OCI-M2 (cell line): ENCODE results near the gene TMEM132D.

Experiments used
- DNase-seq: peaks from one replicate; lab custom pipeline; 2025; ENCODE audit not compliant: unreplicated experiment; lab: John Stamatoyannopoulos, UW

Gene TMEM132D

DNA sequence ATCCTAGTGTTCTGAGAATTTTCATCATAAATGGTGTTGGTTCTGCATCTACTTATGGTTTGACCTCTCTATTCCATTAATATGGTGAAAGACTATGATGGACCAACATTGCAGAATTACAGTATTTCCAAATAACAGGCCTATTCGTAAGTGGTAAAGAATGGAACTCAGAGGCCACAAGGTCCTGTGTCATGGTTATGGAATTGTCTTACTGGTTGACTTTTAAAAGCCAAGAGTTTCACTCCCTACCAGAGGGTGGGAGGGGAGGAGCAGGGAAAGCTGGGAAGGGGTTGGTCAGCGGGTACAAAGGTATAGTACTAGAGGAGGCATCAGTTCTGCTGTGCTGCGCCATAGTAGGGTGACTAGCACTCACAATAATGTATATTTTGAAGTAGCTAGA, 153.4 kb downstream of the TMEM132D start:
- DNase-seq, result no peak

DNA sequence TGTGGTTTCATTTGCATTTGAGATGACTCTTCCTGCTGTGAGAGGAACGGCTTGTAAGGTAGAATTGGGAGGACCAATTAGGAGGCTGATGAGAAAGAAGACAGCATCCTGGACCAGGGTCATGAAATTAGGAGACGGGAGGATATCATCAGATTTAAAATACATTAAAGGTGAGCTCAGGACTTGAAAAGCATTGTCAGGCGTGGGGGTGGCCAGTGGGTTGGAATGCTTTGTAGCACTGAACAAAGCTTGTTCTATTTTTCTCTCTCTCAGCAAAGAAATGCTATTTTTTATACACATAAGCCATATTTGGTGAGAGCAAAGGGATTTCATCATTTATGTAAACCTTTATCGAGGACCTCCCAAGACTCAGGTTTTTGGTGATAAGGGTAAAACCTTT, 157.5 kb downstream of the TMEM132D start:
- DNase-seq, result no peak

DNA sequence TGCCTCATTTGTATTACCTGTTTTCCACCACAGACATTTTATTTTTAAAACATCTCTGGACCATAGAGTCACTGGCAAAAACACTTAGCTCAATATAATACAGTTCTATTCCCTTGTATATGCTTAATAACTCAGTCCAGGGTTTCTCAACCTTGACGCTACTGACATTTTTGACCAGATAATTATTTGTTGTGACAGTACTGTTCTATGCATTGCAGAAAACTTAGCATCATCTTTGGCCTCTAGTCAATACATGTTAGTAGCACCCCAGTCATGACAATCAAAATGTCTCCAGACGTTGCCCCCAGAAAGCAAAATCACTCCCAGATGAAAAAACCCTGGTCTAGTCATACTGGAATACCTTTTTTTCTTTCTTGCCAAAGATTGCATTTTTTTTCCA, 174.7 kb downstream of the TMEM132D start:
- no peak for DNase-seq

DNA sequence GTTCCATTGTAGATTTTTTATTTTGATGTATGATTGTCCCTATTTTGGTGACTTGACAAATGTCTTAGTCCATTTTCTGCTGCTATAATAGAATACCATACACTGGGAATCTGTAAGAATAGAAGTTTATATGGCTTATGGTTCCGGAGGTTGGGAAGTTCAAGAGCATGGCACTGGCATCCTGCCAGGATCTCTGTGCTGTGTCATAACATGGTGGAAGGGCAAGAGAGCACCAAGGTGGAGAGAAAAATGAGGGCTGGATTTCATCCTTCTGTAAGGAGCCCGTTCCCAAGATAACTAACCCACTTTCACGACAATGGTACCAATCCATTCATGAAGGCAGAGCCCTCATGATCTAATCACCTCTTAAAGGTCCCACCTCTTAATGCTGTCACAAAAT, 176.7 kb downstream of the TMEM132D start:
- DNase-seq, result no peak

DNA sequence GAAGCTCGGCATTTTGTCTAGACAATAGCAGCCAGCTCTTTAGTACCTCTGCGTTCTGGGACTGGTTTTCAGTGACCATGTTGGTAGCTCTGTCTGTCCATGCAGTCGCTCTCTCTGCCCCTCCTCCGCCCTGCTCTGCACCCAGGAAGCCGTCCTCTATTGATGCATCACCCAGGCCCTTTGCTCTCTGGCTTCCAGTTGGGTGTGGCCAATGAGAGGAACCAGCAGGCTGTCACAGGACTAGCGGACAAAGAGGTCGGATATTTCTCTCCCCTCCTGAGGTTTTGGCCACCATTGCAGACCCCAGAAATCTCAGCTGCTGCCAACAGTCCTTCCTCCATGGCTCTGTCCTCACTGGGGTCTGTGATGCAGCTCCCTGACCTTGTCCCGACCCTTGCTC, 180.6 kb downstream of the TMEM132D start:
- no peak for DNase-seq

- DNase-seq, result no peak
Observed at GRCh38 chr12:129720618-129721017, 183.2 kb downstream of the TMEM132D start.

DNA sequence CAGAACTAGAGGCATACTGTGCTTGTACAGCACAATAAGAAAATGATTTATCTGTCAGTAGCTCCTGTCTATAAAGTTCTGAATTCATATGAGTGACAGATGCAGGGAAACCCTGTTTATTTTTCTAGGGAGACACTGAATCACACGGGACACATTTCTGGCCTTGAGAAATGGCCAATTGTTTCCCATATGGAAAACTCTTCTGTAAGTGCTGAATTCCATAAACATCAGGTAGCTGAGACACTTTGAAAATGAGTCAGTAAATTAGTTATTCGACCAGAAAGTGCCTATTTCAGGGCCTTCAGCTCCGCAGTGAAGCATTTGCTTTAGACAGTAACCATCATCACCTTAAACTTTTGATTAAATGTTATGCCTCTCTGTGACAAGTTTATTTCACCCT, 184.4 kb downstream of the TMEM132D start:
- DNase-seq, result no peak

- no peak for DNase-seq
Observed at GRCh38 chr12:129717438-129717837, 186.4 kb downstream of the TMEM132D start.

DNA sequence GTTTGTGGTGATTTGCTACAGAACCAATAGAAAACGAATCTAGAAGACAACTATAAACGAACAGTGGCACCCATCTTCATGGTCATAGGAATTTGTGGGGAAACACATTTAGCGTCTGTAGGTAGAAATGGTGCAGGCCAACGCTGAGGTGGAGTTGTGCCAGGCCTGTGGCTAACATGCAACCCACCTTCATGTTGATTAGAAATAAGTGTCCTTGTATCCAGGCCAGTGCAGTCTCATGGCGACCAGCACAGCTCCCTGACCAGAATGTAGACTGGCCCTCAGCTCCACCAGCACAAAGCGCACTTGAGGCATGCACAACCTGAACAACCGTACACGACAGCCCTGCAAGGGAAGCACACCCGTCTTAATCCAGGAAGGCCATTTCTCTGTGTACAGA, 187.0 kb downstream of the TMEM132D start:
- no peak for DNase-seq

- no peak for DNase-seq
Observed at GRCh38 chr12:129706716-129707115, 197.1 kb downstream of the TMEM132D start.

- DNase-seq, result no peak
Observed at GRCh38 chr12:129704232-129704830, 199.5 kb downstream of the TMEM132D start.

DNA sequence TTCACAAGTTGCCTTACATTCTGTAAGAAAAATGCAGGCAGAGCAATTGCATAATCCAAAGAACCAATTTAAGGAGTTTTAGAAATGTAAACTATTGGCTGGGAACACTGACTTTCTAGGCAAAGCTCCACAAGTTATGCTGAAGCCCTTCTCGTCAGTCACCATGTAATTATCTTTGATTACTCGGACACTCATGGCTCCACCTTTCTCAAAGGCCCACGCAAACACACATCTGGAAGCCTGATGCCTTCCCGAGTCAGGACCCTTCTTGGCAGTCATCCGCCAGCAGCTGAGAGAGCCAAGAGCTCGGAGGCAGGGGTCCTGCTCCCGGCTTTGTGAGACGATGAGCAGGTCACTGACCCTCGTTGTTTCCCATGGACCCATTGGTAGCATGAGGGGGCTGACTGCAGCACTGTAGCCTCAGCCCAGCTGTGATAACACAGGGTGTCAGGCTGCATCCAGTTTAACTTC, 202.2 kb downstream of the TMEM132D start:
- DNase-seq, result no peak

GRCh38 chr12:129700036-129700435, 203.8 kb downstream of the TMEM132D start:
- DNase-seq, result no peak

GRCh38 chr12:129696926-129697325, 206.9 kb downstream of the TMEM132D start:
- no peak for DNase-seq

DNA sequence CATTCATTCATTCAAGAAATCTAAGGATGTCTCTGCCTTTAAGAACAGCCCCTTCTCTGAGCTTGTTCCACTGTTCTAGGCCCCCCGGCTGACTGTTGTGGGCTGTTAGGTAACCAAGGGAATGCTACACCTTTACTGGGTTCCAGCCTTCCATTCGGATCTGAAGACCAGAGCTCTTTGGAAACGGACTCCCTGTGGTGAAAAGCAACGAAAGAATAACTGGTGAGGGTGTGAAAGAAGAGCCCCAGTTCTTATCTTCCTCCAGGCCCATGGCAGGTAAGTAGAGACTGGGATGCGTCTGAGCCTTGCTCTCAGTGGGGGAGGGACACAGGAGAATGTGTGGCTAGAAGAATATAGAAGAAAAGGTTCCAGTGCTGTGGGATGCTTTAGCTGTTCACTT, 207.4 kb downstream of the TMEM132D start:
- no peak for DNase-seq

GRCh38 chr12:129693731-129694130, 210.1 kb downstream of the TMEM132D start:
- DNase-seq, result no peak

- DNase-seq, result no peak
Observed at GRCh38 chr12:129687731-129688130, 216.1 kb downstream of the TMEM132D start.

DNA sequence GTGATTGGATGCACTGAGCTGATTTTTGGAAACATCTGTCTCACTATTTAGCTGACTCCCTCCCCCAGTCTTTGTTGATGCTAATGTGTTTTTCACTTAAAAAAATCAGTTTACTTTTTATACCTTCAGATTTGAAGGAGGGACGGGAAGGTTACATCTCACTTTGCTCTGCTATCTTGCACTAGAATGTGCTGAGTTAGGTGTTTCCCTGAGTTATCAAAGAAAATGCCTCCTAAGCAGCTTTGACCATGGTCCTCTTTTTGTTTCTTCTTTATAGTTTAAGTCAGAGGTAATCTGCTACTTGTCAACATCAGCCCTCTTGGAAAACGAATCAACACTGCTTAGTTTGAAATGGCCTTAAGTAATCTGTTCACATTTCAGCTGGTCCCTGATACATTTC, 222.0 kb downstream of the TMEM132D start:
- no peak for DNase-seq

GRCh38 chr12:129681151-129681550, 222.7 kb downstream of the TMEM132D start:
- DNase-seq, result no peak

GRCh38 chr12:129676411-129676810, 227.4 kb downstream of the TMEM132D start:
- DNase-seq, result no peak

DNA sequence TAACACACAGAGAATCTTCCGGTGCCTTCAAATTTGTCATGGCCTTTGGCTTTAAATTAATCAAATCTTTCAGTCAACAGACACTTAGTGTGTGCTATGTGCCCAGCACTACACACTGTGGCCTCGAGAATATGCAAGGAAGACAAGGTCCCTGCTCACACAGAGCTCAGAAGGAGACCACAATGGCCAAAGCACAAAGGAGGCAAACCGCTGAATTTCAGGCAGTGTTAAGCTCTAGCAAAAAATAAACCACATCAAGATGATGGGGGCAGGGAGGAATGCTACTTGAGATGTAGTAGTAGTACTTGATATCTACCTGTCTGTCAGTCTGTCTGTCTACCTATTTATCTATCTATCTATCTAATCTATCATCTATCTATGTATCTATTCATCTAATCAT, 227.9 kb downstream of the TMEM132D start:
- no peak for DNase-seq

DNA sequence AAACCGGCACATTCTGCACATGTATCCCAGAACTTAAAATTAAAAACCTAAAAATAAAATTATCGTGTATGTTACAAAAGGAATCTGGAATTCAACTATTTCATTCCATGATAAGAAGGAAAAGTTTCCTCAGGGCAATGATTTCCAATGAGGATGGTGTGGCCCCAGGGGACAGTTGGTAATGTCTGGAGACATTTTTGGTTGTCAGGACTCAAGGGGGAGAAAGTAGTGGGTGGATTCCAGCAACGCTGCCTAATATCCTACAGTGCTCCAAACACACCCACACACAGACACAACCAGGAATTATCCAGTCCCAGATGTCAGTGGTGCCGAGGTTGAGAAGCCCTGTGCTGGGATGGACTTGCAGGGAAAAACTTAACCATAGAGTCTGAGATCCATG, 228.3 kb downstream of the TMEM132D start:
- DNase-seq, result no peak

GRCh38 chr12:129673806-129674205, 230.0 kb downstream of the TMEM132D start:
- no peak for DNase-seq
